Mesenchymal stem cell (in vitro differentiated cells and primary cell): ENCODE results near the gene NCL.
A peak's percentile ranks its signal among the peaks of the same experiment; 100 is the strongest.

Experiments
- DNase-seq: peaks from one replicate; pipeline ENCODE4 v3.0.0-alpha.2; 2013
- H2AFZ ChIP-seq: one replicate; pipeline ENCODE4 v1.6.1; 2013; ENCODE audit warnings: low read depth, mild to moderate bottlenecking, control low read depth, inconsistent platforms, low read length, moderate library complexity
- H2AK5ac ChIP-seq: 2 replicates; pipeline ENCODE4 v1.6.1; 2013; ENCODE audit warnings: low read length, moderate library complexity, mild to moderate bottlenecking, inconsistent platforms; ENCODE audit not compliant: severe bottlenecking
- H2BK120ac ChIP-seq: one replicate; pipeline ENCODE4 v1.6.1; 2013; ENCODE audit warnings: low read depth, mild to moderate bottlenecking, inconsistent platforms, low read length, moderate library complexity
- H2BK12ac ChIP-seq, 2 experiments: one replicate each; pipeline ENCODE4 v1.6.1; 2013; ENCODE audit warnings: inconsistent platforms in 2 of 2, low read length in 2 of 2, mild to moderate bottlenecking in 2 of 2, moderate library complexity in 2 of 2, control low read depth in 1 of 2
- H2BK15ac ChIP-seq: one replicate; pipeline ENCODE4 v1.6.1; 2013; ENCODE audit warnings: mild to moderate bottlenecking, low read depth, inconsistent platforms; ENCODE audit not compliant: poor library complexity, severe bottlenecking
- H2BK5ac ChIP-seq: 2 replicates; pipeline ENCODE4 v1.6.1; 2013; ENCODE audit warnings: low read depth, mild to moderate bottlenecking, low read length, control low read depth, inconsistent platforms; ENCODE audit not compliant: poor library complexity, severe bottlenecking
- H3K14ac ChIP-seq, 2 experiments: one replicate each; pipeline ENCODE4 v1.6.1; 2013; ENCODE audit warnings: inconsistent platforms in 2 of 2, low read length in 2 of 2, control low read depth in 1 of 2, mild to moderate bottlenecking in 1 of 2, moderate library complexity in 1 of 2
- H3K18ac ChIP-seq, 2 experiments: one replicate each; pipeline ENCODE4 v1.6.1; 2013; ENCODE audit warnings: inconsistent platforms in 2 of 2, low read length in 2 of 2, control low read depth in 1 of 2, low read depth in 1 of 2, mild to moderate bottlenecking in 1 of 2
- H3K23ac ChIP-seq, 2 experiments: one replicate each; pipeline ENCODE4 v1.6.1; 2013; ENCODE audit warnings: inconsistent platforms in 2 of 2, low read length in 2 of 2, mild to moderate bottlenecking in 2 of 2, moderate library complexity in 2 of 2, control low read depth in 1 of 2
- H3K27ac ChIP-seq: 2 replicates; pipeline ENCODE4 v1.5.1; 2013; ENCODE audit warnings: mild to moderate bottlenecking, moderate library complexity, low read length, control low read depth, inconsistent platforms; ENCODE audit not compliant: poor library complexity, severe bottlenecking
- H3K27me3 ChIP-seq, 2 experiments: 2 replicates each; pipeline versions ENCODE4 v1.6.1 to v1.7.0; 2013; ENCODE audit warnings: low read length in 2 of 2, mild to moderate bottlenecking in 2 of 2, moderate library complexity in 2 of 2, control low read depth in 1 of 2, inconsistent platforms in 1 of 2; ENCODE audit not compliant: control insufficient read depth in 1 of 2, insufficient read depth in 1 of 2
- H3K36me3 ChIP-seq, 2 experiments: 2 replicates each; pipeline versions ENCODE4 v1.6.1 to v1.7.0; 2013; ENCODE audit warnings: low read length in 2 of 2, control low read depth in 1 of 2, inconsistent platforms in 1 of 2, low read depth in 1 of 2, mild to moderate bottlenecking in 1 of 2; ENCODE audit not compliant: insufficient read depth in 2 of 2, control insufficient read depth in 1 of 2
- H3K4ac ChIP-seq, 2 experiments: one replicate each; pipeline ENCODE4 v1.6.1; 2013; ENCODE audit warnings: inconsistent platforms in 2 of 2, low read length in 2 of 2, mild to moderate bottlenecking in 2 of 2, moderate library complexity in 2 of 2, control low read depth in 1 of 2, low read depth in 1 of 2
- H3K4me1 ChIP-seq: 2 replicates; pipeline ENCODE4 v1.6.1; 2013; ENCODE audit warnings: low read depth, low read length, control low read depth; ENCODE audit not compliant: control insufficient read depth, insufficient read depth
- H3K4me2 ChIP-seq: 2 replicates; pipeline ENCODE4 v1.6.1; 2013; ENCODE audit warnings: low read length, mild to moderate bottlenecking, inconsistent platforms; ENCODE audit not compliant: poor library complexity, severe bottlenecking
- H3K4me3 ChIP-seq, 2 experiments: 2 replicates each; pipeline versions ENCODE4 v1.5.1 to v1.7.0; 2013; ENCODE audit warnings: low read length in 2 of 2, mild to moderate bottlenecking in 2 of 2, control low read depth in 1 of 2, low read depth in 1 of 2; ENCODE audit not compliant: insufficient read depth in 1 of 2
- H3K79me1 ChIP-seq: replicated peaks from 2 replicates; pipeline ENCODE4 v1.6.1; 2013; ENCODE audit warnings: mild to moderate bottlenecking, control low read depth, low read length, inconsistent platforms; ENCODE audit not compliant: poor library complexity, severe bottlenecking
- H3K9ac ChIP-seq: 2 replicates; pipeline ENCODE4 v1.7.0; 2013; ENCODE audit warnings: mild to moderate bottlenecking, low read length, moderate library complexity
- H3K9me3 ChIP-seq: 2 replicates; pipeline ENCODE4 v1.7.0; 2013; ENCODE audit warnings: mild to moderate bottlenecking, low read length; ENCODE audit not compliant: control insufficient read depth
- H4K8ac ChIP-seq: one replicate; pipeline ENCODE4 v1.6.1; 2013; ENCODE audit warnings: inconsistent platforms, mild to moderate bottlenecking, low read length, moderate library complexity
- H4K91ac ChIP-seq: one replicate; pipeline ENCODE4 v1.6.1; 2013; ENCODE audit warnings: mild to moderate bottlenecking, low read length, inconsistent platforms
- WGBS: methylation state at CpG from one replicate; pipeline ENCODE4 v1.1.7; 2013; ENCODE audit warnings: mixed read lengths; 5-methylcytosine and 5-hydroxymethylcytosine counted together

The NCL gene

GRCh38 chr2:231413921-231414476 lies 50.3 kb downstream of the NCL start:
- peaks cover 0 to 34% of the 10 kb centered on the region in 2 experiments for H3K27me3 ChIP-seq
- H3K4ac ChIP-seq = no peak overlapping the region
- H2AFZ ChIP-seq = no peak overlapping the region
- H3K14ac ChIP-seq = no peak overlapping the region
- H3K4me2 ChIP-seq = no peak overlapping the region
- H2BK15ac ChIP-seq = no peak overlapping the region
- H3K9me3 ChIP-seq = peaks cover 3% of the 10 kb centered on the region
- peak overlapping the region; percentile 38 for H2AK5ac ChIP-seq
- H4K8ac ChIP-seq = no peak overlapping the region
- H3K27ac ChIP-seq = no peak overlapping the region
- H3K18ac ChIP-seq = no peak overlapping the region
- no peak overlapping the region for H3K23ac ChIP-seq
- peaks cover 10% of the 10 kb centered on the region for H3K4me1 ChIP-seq
- no peaks in the 10 kb centered on the region for H3K79me1 ChIP-seq
- DNase-seq = no peak
- H4K91ac ChIP-seq = no peak overlapping the region
- no peak overlapping the region for H2BK12ac ChIP-seq
- no peaks in the 10 kb centered on the region for H3K36me3 ChIP-seq
- no peak overlapping the region for H2BK5ac ChIP-seq
- no peak overlapping the region for H2BK120ac ChIP-seq
- no peak overlapping the region for H3K4me3 ChIP-seq
- 54% methylated on average over 15 of the region's 15 CpGs for WGBS
- no peak overlapping the region for H3K9ac ChIP-seq

- H2BK5ac ChIP-seq = no peak overlapping the region
- no peak for DNase-seq
- 78% methylated on average over 3 of the region's 6 CpGs for WGBS
- H3K4ac ChIP-seq = no peak overlapping the region
- H2AK5ac ChIP-seq = no peak overlapping the region
- no peak overlapping the region for H4K8ac ChIP-seq
- no peak overlapping the region for H2BK15ac ChIP-seq
- no peak overlapping the region for H2AFZ ChIP-seq
- no peak overlapping the region for H3K14ac ChIP-seq
- no peak overlapping the region for H3K4me3 ChIP-seq
- peaks cover 0 to 28% of the 10 kb centered on the region in 2 experiments for H3K27me3 ChIP-seq
- peaks cover 10% of the 10 kb centered on the region for H3K4me1 ChIP-seq
- H3K23ac ChIP-seq = no peak overlapping the region
- H3K18ac ChIP-seq = no peak overlapping the region
- H4K91ac ChIP-seq = no peak overlapping the region
- H2BK120ac ChIP-seq = no peak overlapping the region
- no peaks in the 10 kb centered on the region for H3K79me1 ChIP-seq
- no peak overlapping the region for H3K4me2 ChIP-seq
- H2BK12ac ChIP-seq = no peak overlapping the region
- H3K9ac ChIP-seq = no peak overlapping the region
- no peaks in the 10 kb centered on the region for H3K36me3 ChIP-seq
- no peak overlapping the region for H3K27ac ChIP-seq
- peaks cover 3% of the 10 kb centered on the region for H3K9me3 ChIP-seq
Measured at GRCh38 chr2:231413456-231413855, 50.8 kb downstream of the NCL start.

- H2BK5ac ChIP-seq = no peak overlapping the region
- no peak overlapping the region for H3K14ac ChIP-seq
- no peak overlapping the region for H4K91ac ChIP-seq
- H3K18ac ChIP-seq = no peak overlapping the region
- no peak for DNase-seq
- WGBS = 46% methylated on average over 9 of the region's 9 CpGs
- H2AK5ac ChIP-seq = no peak overlapping the region
- no peak overlapping the region for H2BK15ac ChIP-seq
- H3K4me1 ChIP-seq = peaks cover 10% of the 10 kb centered on the region
- H3K4me2 ChIP-seq = peak overlapping the region; percentile 15
- no peak overlapping the region for H3K4ac ChIP-seq
- no peaks in the 10 kb centered on the region for H3K79me1 ChIP-seq
- peaks cover 0 to 24% of the 10 kb centered on the region in 2 experiments for H3K27me3 ChIP-seq
- peak overlapping the region in 1 of 2 experiments; percentile 80 for H3K4me3 ChIP-seq
- no peak overlapping the region for H2BK120ac ChIP-seq
- H2AFZ ChIP-seq = peak overlapping the region; percentile 91
- peak overlapping the region; percentile 73 for H3K9ac ChIP-seq
- no peak overlapping the region for H4K8ac ChIP-seq
- peak overlapping the region; percentile 41 for H3K27ac ChIP-seq
- H3K36me3 ChIP-seq = no peaks in the 10 kb centered on the region
- no peak overlapping the region for H3K23ac ChIP-seq
- H2BK12ac ChIP-seq = no peak overlapping the region
- H3K9me3 ChIP-seq = peaks cover 3% of the 10 kb centered on the region
Measured at GRCh38 chr2:231412618-231412963, 51.7 kb downstream of the NCL start.

GRCh38 chr2:231411831-231412617 lies 52.3 kb downstream of the NCL start:
- peak overlapping the region; percentile 93 to 94 for H3K18ac ChIP-seq
- peaks cover 0 to 24% of the 10 kb centered on the region in 2 experiments for H3K27me3 ChIP-seq
- peak overlapping the region; percentile 68 for H2AK5ac ChIP-seq
- WGBS = 1% methylated on average over 65 of the region's 67 CpGs
- peak overlapping the region; percentile 24 for H2BK120ac ChIP-seq
- H2BK15ac ChIP-seq = no peak overlapping the region
- H2AFZ ChIP-seq = peak overlapping the region; percentile 93
- H3K9ac ChIP-seq = peak overlapping the region; percentile 73
- peak overlapping the region; percentile 94 for H3K4me2 ChIP-seq
- peak overlapping the region in 1 of 2 experiments; percentile 87 for H3K14ac ChIP-seq
- H3K4me3 ChIP-seq = peak overlapping the region; percentile 71 to 80
- H3K9me3 ChIP-seq = peaks cover 3% of the 10 kb centered on the region
- H3K4ac ChIP-seq = peak overlapping the region in 1 of 2 experiments; percentile 88
- peak overlapping the region; percentile 91 for H4K91ac ChIP-seq
- peaks cover 10% of the 10 kb centered on the region for H3K4me1 ChIP-seq
- H3K79me1 ChIP-seq = no peaks in the 10 kb centered on the region
- H3K23ac ChIP-seq = peak overlapping the region in 1 of 2 experiments; percentile 43
- peak overlapping the region; percentile 72 for H3K27ac ChIP-seq
- H2BK12ac ChIP-seq = peak overlapping the region in 1 of 2 experiments; percentile 94
- H4K8ac ChIP-seq = peak overlapping the region; percentile 95
- peak overlapping the region; percentile 95 for H2BK5ac ChIP-seq
- no peaks in the 10 kb centered on the region for H3K36me3 ChIP-seq
- DNase-seq = peak; percentile 82
